ENCODE results near the gene CDH4.

Gene CDH4

DNA sequence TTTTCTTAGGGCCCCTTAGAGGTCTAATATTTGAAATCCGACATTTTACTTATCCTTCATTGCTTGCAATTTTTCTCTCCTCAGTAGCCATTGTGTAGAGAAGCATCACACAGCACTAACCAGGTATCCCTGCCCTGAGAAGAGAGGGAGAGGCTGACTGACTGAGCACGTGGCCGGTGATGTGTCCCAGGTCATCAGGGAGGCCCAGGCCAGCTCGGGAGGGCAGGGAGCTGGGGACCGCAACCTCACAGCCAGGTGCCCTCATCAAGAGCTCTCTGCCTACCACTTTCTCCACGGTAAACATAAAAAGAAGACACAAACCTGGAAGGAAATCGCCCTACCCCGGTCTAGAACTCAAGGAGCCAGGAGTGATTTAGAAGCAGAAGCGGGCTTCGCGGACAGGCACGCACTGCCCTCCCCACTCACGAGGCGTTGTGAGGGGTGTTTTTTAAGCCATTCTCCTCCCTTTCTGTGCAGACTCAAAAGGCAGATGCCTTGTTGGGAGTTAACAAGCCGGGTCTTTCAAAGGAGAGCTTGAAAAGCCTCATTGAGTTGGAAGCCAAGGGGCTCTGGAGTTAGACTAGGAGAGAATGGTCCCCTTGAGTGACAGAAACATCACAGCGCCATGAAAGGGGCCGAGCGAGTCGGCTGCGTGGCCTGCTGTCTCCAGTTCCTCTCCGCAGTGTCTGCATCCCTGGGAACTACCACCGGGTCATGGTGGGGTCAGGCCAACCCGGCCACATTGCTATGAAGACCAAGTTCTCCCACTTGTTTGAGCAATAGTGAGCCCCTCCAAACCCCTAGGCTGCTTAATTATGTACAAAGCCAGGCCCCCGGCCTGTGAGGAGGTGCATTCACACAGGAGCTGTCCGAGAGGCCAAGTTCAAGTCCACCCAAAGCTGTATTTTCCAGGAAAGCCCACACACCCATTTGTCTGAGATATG is 285.4 kb downstream of the CDH4 start:
- no peak for DNase-seq (ENCODE audit: low spot score)

DNA sequence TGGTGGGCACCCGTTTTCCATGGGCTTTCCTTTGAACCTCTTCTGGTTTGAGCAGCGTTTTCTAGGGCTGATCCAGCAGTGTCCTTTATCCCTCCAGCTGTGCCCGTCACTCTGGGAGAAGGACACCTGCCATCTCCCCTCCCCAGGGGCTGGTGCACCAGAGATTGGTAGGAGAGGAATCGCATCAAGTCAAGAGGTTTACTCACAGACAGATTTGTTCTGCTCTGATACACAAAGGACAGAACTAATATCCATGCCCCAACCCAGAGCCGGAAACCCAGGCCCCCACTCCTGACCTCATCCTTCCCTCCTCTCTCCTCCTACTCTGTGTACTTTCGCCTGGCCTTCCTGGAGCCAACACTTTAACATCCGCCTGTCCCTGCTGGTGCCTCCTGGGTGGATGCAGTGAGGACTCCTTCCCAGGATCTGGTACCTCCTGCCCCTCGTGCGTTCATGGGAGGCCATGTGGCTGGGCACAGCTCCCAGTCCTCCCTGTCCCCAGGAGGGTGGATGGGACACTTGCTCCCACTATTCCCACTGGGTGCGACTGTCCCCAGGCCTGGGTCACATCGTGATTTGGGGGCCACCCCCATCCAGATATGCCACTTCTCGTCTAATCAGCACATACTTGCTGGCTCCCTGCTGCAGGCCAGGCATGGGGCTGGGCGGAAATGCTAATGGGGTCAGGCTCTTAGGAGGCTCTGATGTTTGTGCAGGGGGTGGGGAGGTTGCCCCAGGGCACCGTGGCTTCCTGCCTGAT is 286.3 kb downstream of the CDH4 start:
- DNase-seq (ENCODE audit: low spot score): no peak

DNA sequence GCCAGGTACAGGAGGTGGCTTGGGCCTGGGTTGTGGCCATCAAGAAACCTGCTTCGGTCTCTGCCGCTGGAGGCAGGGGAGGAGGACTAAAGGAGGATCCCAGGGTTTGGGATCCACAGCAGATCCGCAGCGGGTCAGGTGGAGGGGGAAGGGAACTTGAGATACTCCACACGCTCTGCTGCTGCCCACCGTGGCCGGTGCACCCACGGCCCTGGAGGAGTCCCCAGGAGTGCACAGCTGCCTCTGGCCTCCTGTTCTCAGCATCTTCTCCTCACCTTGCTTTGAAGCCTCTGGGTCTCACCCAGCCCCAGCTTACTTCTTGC is 286.8 kb downstream of the CDH4 start:
- DNase-seq (ENCODE audit: low spot score): no peak

DNA sequence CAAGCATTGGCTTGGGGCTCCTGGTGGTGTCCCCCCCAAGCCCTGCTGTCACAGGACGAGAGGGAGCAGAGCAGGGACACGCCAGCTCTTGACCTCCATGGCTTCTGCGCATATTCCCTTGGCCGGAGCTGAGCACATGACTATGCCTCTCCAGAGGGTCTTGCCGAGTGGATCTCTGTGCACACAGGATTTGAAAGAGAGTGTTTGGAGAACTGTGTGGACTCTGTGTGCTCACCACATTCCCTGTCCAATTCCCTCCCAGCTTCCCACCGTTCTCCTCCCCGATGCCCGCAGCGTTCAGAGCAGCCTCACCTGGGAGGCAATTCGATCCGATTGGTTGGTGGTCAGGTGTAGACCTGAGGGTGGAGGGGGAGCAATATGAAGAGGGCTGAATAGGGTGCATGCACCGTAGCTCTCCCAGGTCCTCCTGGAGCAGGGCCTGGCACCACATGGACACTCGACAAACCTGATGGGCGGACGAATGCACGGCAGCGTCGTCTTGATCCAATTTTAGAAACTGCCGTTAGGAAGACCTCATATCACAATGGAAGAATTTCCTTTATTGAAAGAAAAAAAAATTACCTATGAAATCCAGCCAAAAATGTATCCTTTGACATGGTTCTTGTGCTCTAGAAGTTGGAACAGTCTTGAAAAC is 287.8 kb downstream of the CDH4 start:
- DNase-seq (ENCODE audit: low spot score): no peak

DNA sequence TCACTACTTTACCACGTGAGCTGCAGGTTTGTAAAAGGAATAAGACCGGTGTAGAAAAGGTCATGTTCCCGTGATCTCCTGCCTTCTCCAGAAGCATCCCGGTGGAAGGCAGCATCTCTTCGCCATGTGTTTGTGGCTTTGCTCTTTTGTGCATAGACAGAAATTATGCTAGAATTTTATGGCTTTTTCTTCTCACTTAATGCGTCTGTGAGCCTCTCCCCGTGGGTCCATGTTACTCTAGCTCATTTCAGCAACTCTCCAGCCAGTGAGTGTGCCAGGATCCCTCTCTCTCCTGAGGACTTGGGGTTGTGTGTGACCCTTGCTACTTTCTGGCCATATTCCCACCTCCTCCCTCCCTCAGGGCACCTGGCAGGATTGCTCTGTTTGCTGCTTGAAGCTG is 289.5 kb downstream of the CDH4 start:
- DNase-seq (ENCODE audit: low spot score): no peak

DNA sequence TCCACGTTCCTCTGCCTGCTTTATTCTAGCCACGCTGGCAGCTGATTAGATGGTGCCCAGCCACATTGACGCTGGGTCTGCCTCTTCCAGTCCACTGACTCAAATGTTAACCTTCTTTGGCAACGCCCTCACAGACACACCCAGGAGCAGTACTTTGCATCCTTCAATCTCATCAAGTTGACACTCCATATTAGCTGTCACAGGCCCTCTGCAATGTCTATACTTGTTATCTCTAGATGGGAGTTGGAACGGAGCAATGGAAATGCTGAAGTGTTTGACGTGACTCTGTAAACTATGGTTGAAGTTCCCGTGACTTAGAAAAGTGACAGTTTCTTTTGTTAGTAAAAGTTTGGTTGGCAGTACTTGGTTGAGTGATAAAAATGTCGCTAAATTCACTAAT is 291.0 kb downstream of the CDH4 start:
- no peak for DNase-seq (ENCODE audit: low spot score)

DNA sequence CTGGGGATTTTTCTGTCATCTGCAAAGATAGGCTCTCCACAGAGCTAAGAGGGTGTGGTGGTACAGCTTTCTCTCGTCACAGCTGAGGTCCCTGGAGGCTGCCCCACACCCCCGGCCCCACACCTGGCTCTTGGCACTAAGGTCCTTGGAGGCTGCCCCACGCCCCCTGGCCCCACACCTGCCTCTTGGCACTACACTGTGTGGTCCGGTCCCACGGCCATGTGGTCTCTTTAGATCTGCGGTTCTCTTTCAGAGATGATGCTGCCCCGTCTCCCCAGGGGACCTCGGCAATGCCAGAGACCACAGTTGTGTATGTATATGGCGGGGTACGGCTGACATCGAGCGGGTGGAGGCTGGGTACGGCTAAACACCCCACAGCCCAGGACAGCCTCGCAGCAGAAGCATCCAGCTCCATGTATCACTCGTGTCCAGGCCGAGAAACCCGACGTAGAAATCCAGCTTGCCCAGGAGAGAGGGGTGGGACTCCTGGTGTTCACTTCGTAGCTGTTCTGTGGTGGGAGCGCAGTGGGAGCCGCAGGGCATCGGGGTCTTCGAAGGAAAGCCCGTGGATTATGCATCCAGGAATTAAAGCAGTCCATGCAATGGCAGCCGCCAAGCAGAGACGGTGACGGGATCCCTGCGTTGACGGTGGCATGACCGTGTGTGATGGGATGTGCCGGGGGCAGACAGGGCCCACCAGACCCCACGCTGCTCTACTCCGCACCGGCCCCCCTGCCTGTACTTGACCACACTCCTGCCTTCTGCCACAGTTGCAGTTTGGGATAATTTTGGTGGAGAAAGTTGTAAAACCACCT is 292.1 kb downstream of the CDH4 start:
- no peak for DNase-seq (ENCODE audit: low spot score)

DNA sequence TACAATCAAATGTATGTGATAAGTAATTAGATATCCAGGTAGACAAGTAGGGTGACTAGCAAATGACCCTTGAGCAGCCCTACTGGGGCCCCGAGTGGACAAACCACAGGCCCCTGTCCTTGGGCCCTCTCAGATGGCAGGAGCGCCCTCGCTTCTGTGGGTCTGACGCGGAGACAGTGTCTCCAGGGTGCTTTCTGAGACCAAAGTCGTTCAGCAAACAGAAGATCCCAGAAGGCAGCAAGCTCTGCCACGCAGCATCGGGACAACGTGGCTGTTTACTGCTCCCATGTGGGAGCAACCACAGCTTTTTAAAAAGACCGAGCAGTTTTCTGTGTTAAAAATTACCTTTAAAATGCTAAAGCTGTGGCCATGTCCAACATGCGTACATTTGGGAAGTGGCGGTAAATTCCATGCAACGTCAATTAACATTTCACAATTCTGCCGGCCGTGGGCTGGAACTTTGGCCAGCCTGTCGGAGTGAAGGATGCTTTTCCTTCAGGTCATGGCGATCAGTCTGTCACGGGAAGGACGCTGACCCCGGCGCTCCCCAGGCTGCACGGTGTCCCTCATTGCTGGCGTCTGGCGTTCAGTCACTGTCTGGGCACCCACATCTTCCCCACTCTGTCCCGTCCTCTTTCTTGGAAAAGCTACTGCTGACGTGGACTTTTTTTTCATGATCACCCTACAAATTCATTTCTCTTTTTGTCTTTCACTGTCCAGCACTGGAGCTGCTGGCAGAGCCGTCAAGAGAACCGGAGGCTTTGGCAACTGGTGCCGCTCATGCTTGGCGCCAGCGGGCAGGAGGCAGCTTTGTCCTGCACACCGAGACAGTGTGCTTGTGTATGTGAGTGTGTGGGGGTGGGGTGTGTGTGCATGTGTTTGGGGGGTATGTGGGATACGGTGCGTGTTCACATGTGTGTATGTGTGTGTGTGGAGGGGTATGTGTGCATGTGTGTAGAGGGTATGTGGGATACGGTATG is 293.1 kb downstream of the CDH4 start:
- DNase-seq (ENCODE audit: low spot score): no peak

DNA sequence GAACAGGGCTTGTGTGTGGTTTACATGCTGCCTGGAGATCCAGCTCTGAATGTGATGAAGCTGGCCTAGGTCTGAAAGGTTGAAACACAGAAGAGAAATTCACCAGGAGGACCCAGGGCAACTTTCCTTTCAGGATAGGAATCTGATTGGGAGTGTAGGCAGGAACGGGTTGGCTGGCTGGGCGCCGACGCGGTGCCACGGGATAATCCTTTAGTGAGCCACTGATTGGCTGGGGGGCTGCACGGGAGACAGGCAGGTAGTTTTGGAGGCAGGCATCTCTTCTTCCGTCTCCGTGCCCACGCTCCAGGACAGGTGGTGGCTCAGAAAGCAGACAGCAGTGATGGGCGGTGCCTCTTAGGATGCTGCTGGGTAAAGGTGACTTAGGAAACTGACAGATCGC is 294.6 kb downstream of the CDH4 start:
- DNase-seq (ENCODE audit: low spot score): no peak

DNA sequence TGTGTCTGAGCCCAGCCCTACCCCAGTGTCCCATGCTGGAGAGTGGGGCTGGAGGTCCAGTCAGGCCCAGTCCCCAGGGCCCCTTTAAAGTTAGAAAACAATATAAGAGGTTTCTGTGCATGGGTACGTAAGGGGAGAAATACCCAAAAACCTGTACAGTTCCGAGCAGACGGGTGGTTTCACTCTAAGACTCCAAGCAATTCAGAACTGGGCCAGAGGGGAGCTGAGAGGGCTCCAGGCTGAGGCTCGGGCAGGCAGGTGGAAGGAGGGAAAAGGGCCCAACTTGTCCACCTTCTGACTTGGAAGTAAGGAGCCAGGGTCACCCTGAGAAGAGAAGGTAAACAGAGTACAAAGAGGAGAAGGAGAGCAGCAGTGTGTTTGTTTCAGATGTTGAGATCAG is 296.0 kb downstream of the CDH4 start:
- DNase-seq (ENCODE audit: low spot score): no peak

DNA sequence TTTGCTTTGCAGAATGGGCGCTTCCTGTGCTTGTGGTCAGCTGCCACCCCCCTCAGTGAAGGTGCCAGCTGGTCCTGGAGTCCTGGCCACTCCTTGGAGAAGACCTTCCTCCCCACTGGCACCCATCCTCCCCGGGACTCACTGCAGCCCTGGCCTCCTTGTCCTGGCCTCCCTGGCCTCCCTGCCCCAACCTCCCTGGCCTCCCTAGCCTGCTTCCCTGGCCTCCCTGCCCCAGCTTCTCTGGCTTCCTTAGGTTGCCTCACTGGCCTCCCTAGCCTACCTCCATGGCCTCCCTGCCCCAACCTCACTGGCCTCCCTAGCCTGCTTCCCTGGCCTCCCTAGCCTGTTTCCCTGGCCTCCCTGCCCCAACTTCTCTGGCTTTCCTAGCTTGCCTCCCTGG is 297.8 kb downstream of the CDH4 start:
- no peak for DNase-seq (ENCODE audit: low spot score)

DNA sequence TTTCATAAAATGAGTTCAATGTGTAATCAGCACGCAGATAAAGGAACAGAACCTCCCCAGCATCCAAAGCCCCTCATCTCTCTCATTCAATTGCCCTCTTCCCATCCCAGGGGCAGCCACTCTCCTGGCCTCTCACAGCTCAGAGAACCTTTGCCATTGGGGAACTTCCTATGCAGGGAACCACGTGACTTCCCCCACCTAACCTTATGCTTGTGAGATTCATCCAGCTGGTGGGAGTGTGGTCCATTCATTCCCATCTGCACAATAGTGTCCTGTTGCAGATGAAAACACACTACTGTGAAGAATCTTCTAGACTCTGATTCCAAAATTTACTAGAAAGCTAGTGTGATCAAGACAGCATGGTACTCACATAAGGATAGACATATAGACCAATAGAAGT is 299.3 kb downstream of the CDH4 start:
- DNase-seq (ENCODE audit: low spot score): no peak

DNA sequence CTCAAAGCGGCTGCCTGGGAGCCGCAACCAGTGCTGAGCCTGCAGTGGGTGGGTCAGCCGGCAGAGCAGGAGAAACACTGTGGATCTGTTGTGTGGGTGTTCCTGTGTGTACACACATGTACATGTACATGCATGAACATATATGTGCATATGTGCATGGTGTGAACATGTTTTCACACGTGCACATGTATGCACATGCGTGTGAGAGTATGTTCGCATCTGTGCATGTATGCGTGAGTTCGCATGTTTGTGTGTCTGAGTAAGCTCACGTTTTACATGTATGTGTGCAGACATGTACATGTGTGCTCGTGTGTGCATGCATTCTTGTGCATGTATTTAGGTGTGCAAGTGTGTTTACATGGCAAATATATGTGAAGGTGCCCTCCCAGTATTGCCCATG is 302.6 kb downstream of the CDH4 start:
- no peak for DNase-seq (ENCODE audit: low spot score)

DNA sequence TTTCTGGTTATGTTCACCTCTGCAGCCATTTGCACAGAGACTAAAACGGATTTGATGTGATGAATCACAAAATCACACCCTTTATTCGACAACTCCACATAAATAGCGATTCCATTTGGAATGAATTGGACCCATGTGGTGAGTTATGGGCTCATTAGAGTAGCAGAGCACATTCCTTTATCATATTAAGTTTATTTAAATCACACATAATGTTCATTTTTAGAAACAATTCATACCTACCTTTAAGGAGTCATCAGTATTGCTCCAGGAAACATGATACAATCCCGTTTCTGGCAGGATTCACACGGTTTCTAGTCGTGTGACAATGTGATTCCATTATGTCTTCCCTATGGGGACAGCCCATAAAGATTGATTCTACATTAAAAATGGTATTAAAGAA is 303.5 kb downstream of the CDH4 start:
- DNase-seq (ENCODE audit: low spot score): no peak

DNA sequence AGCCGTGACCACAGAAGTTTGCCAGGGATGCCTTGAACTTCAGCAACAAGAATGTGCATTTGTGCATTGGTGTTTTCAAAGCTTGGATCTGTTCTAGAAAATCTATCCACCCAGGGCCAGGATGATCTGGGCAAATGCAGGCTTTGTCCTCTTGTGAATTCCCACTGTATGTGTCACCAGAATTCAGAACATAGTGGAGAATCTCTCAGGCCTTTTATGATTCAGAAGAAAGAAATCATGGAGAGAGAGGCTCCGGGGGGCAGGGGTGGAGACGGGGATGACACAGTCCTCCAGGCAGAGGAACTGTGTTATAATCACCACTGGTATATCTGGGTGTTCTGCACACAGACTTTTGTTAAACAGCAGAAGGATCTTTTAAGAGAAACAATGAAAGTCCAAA is 304.1 kb downstream of the CDH4 start:
- no peak for DNase-seq (ENCODE audit: low spot score)

DNA sequence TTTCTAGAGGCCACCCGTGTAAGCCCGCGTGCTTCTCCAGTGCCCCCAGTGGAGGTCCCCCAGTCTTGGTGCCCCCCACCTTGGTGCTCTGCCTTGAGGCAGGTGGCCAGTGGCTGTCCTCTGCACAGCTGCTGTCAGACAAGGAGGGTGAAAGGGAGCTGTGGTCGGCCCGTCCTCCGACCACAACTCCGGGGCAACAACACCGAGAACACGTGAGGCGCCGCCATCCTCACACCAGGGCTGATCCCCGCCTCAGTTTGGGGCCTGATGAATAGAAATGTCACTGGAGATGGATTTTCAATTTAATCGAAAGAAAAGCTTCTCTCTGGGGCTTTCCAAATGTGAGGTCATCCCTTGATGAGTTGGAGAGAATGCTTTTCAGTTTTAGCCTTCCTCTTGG is 304.6 kb downstream of the CDH4 start:
- DNase-seq (ENCODE audit: low spot score): no peak

DNA sequence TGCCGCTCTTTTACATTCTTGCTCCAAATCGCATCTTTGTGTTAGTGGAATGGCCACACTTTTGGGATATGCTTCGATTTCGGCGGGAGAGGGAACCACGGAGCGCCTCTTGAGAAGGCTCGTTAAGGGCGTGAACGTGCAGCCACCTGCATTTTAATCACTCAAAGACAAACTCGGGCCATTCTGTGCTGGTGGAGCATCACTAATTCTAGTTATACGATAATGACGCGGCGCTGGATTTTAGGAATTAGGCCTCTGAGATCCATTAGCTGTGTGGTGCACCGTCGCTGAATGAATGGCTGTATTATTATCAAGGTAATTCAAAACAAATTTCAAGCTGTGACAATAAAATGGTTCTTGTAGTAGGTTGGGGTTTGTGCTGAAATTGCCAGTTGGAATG is 305.6 kb downstream of the CDH4 start:
- DNase-seq (ENCODE audit: low spot score): no peak

DNA sequence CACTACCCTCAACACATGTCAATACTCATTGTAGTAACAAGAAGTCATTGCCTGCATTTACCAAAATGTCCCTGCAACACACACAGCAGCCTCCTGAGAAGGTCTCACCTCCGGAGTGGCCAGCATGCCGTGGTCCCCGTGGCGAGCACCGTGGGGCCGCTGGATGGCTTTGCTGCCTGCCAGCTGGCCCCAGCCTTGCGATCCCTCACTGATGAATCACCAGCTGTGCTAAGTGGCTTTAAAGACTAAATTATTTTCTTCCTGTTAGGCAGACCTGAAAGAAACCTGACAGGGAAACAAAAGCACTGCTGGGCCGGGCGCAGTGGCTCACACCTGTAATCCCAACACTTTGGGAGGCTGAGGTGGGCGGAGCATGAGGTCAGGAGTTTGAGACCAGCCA is 306.7 kb downstream of the CDH4 start:
- no peak for DNase-seq (ENCODE audit: low spot score)

DNA sequence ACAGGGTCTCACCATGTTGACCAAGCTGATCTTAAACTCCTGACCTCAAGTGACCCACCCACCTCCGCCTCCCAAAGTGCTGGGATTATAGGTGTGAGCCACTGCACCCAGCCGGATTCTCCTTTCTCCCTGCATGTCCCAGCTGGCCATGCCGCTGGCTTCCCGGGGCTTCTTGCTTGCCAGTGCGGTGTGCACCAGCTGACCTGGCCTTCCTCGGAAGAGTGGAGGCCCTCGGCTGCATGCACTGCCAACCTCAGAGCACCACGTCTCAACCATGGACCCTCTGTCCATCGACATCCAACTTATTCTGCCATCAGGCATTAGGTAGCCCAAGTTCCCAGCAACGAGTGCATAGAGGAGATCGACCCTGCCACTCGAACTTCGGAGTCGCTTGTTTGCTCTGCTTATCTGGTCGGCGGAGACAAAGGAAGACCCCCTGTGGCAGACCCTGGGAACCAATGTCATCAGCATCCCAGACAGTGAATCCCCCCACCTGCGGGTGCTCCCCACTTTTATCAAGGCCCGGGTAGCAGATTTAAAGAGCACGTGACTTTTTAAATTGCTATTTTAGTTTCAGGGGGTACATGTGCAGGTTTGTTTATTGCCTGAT is 307.8 kb downstream of the CDH4 start:
- no peak for DNase-seq (ENCODE audit: low spot score)

DNA sequence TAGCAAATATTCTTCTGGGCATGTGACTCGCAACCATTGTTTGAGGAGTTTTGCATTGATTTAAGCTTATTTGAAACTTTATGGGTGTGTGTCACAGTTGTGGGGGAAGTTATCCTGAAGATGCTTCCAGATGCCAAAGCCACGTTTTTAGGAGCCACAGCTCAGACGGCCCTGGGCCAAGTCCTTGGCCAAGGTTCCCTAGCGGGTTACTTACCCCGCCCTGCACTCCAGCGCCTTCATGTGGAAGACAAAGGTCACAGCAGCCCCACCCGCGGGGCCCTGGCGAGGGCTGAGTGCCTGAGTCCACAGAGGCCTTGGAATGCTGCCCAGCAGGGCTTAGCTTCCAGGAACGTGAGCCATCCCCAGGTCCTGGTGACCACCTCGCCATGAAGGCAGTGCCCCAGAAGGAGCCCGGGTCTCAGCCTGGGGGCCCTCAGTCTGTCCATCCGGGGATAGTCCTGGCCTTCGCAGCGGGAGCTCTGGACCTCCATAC is 308.3 kb downstream of the CDH4 start:
- DNase-seq (ENCODE audit: low spot score): no peak
